COLO829 (cell line): ENCODE results near the gene PRKCZ.

Source experiments
- DNase-seq: peaks from one replicate; pipeline ENCODE4 v3.0.0; 2012; ENCODE audit warnings: low spot score

The PRKCZ gene

DNA sequence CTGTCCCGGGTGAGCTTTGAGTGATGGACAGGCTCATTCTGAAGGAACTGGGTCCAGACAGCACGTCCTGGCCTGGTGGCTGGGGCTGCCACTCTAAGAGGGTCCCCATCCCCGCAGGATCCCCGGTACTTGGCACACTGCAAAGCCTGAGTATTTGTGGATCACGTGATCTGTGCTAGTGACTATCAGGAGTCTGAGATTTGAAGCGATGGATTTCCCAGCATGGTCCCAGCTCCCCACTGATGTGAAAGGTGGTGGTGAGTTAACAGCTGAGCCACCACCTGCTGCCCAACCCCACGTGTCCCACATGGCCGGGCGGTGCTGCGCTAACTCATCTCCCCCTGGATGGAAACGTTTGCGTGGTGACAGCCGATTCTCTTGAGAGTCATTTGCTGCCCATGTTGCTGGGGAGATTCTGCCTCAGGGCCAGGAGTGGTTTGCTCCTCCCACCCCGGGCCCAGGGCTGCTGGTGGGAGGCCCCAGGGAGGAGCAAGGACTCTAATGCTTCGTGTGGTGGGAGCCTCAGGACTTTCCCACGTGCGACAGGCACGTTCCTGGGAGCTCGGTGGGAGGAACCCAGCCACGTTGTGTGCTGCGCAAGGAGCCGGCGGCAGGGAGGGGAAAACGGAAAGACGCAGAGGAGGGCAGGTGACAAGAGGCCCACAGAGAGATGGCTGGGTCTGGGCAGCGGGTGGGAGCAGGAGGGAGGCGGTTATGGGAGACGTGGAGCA lies 129.2 kb downstream of the PRKCZ start:
- DNase-seq: no peak

DNA sequence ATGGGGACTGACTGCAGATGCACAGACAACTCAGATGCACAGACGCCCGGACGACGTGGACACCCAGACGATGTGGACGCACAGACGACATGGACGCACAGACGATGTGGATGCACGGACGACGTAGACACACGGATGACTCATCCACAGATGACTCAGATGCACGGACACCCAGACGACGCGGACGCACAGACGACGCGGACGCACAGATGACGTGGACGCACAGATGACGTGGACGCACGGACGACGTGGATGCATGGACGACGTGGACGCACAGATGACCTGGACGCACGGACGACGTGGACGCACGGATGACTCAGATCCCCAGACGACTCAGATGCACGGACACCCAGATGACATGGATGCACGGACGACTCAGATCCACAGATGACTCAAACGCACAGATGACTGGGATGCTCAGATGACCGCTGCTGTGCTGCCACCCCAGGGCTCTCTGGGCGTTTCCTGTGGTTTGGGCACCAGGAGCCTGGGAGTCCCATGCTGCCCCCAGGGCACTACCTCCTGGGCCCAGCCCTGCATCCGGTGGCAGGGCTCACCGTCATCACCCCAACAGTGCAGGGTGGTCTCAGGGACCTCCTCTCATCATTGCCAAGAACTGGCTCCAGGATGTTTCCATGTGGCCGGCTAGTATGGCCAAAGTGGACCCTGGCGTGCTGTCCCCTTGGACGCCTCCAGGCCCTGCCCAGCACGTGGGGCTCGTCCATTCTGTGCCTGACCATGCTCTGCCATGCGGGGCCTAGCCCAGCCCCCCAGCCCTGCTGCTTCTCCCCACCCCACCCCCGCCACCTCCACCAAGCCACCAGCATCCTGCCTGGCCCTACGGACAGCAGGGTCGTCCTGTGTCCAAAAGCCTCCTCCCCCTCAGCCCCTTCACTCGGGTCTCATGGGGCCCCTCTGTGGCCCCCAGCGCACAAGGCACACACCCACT lies 130.4 kb downstream of the PRKCZ start:
- DNase-seq: no peak

DNA sequence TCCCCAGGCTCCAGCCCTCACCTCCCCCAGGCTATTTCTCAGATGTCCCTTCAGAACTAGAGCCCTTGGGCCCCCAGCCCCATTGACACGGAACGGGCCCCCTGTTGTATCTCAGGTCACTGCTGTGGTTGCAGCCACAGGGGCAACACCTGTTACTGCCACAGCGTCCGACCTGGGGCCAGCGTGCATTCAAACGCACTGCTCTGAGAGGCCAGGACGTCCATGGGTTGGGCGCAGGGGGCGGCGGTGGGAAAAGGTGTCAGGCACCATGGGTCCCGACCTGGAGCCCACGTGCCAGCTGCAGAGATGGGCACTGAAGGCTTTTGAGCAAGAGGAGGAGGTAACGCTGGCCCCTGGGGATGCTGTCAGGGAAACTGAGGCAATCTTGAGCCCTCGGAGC lies 131.1 kb downstream of the PRKCZ start:
- DNase-seq: no peak

DNA sequence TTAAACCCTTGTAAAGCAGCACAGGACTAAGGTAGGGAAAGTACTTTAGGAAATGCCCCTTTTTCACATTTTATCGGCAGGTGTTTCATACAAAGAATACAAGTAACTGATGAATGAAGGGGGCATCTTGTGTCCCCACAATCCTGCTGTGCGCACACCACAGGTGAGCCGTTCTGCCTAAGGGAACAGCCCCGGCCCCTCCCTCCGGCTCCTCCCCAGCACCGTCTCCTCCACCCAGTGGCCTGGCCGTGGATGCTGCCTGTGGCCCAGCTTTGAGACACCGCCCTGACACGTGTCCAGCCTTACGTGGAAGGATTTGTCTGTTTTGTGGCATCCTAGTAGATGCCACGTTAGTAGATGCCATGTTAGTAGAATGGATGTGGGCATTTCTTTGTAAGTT lies 131.5 kb downstream of the PRKCZ start:
- no peak for DNase-seq

DNA sequence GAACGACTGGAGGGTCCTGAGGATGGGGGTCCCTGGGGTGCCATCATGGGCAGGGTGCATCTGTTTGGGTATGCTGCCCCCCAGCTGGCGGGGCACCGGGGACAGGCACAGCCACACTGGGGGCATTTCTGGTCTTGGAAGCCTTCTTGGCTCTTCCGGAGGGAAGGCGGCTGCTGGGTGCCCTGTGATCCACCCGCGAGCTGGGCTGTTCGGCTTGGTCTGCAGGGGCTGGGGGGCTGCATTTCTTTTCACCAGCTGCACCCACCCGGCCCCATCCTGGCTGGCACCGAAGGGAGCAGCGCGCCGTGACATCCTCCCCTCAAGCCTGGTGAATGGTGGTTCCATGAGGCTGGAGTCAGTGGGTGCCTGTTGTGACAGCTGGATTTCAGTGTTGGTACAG lies 132.2 kb downstream of the PRKCZ start:
- DNase-seq: no peak

DNA sequence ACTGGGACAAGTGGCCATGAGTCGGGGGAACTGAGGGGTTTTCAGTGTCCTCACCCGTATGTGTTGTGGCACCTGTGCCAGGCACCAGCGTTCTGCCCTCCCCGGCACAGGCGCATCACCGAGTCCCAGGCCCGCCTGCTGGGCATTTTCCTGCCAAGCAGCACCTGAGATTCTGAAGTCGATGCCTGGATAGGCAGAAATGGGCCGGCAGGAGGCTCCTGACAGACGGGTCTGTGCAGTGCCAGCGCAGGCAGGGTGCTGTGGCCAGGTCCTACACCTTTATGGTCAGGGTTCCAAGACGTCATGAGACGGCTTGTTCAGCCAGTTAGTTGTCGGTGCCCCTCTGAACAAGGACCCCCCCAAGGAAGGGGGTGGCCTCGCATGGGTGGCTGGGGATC lies 133.7 kb downstream of the PRKCZ start:
- DNase-seq: no peak

DNA sequence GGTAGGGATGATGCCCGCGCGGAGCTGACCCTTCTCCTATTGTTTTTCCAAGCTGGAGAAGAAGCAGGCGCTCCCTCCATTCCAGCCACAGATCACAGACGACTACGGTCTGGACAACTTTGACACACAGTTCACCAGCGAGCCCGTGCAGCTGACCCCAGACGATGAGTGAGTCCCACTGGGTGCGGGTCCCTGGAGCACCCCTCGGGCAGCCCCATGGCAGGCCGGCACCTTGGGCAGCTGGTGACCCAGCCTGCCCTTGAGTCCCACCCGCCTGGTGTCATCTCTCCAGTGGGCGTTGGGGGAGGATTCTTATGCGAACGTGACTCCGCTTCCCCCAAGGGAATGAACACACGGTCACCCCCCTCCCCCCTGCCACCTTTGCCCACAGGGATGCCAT lies 134.3 kb downstream of the PRKCZ start:
- DNase-seq: no peak

DNA sequence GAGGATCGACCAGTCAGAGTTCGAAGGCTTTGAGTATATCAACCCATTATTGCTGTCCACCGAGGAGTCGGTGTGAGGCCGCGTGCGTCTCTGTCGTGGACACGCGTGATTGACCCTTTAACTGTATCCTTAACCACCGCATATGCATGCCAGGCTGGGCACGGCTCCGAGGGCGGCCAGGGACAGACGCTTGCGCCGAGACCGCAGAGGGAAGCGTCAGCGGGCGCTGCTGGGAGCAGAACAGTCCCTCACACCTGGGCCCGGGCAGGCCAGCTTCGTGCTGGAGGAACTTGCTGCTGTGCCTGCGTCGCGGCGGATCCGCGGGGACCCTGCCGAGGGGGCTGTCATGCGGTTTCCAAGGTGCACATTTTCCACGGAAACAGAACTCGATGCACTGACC lies 134.7 kb downstream of the PRKCZ start:
- DNase-seq: no peak

DNA sequence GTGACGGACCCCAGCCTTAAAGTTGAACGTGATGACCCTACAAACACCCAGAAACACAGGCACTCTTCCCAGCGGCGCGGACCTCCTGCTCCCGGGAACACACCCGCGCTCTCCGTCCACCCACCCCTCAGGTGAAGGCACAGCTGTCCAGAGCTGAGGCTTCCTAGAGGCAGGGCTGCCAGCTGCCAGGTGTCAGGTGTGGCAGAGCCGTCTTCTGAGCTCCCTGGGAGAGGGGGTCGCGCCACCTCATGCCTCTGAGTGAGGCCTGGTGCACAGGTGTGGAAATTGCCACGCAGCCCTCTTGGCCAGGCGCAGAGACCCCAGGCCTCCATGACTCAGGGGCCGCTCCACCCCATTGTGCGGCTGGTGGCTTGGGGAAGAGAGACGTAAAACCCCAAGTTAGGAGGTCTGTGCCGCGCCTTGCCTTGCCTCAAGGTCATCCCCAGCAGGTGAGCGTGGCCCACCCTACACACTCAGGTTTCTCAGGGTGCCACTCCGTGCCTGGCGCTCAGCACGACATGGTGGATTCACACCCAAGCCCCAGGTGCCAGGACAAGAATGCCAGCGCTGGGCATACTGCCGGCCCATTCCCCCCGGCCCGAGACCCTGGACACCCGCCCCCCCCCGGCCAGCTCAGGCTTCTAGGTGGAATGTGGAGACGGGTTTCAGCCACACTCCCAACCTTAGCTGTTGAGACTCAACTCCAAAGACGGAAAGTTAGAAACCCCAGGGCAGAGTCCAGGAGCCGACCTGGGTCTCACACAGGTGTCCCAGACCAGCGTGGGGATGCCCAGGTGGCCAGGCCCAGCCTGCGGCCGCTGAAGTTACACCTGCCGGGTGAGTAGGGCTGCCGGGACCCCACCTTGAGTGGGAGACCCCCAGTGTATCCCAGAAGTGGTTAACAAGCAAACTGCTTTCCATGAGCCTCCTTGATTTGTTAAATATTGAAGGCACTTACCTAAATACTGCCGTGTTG lies 136.0 kb downstream of the PRKCZ start:
- DNase-seq: no peak

DNA sequence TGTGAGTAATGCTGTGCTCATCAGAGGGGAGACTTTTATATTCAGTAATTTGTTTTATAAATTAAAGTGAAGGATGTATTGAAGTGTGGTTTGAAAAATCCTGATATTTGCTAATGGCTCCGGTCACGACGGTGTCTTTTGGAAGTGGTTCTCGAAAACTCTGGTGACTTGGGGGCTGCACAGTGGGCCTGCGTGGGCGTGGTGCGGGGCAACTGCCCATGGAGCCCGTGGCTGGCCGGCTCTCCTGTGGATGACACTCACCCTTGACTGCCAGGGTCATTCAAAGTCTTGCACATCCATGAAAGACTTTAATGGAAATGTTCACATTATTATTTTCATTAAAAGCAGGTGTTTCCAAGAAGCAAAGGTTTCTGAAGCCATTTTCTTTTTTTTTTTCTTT lies 136.7 kb downstream of the PRKCZ start:
- DNase-seq: no peak

DNA sequence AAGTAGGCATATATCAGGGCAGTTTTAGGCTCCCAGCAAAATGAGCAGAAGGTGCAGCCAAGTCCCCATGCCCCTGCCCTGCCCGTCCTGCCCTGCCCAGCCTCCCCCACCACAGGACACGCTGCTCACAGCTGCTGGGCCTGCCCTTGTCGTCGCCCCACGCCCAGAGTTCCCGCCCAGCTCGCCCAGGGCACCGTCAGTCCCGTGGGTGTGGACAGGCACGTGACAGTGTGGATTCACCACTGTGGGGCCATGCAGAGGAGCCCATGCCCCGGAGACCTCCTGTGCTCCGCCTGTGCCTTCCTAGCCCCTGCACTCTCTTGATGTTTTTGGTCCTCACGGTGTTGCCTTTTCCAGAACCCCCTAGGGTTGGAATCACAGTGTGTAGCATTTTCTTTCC lies 137.4 kb downstream of the PRKCZ start:
- no peak for DNase-seq

DNA sequence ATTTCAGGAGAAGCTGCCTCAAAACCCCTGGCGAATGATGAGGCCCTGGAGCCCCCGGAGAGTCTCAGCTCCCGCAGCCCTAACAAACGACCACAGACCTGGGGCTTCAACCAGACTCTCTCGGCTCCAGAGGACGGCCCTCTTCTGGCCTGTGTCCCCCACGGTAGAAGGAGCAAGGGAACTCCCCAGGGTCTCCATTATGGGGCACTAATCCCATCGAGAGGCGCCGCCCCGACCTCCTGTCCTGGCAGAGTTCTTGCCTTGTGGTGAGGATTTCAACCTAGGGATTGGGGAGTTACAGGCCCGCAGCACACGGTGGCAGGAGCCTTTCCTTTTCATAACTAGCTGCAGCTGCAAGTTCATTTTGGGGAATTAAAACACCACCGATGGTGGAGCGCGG lies 138.1 kb downstream of the PRKCZ start:
- no peak for DNase-seq

DNA sequence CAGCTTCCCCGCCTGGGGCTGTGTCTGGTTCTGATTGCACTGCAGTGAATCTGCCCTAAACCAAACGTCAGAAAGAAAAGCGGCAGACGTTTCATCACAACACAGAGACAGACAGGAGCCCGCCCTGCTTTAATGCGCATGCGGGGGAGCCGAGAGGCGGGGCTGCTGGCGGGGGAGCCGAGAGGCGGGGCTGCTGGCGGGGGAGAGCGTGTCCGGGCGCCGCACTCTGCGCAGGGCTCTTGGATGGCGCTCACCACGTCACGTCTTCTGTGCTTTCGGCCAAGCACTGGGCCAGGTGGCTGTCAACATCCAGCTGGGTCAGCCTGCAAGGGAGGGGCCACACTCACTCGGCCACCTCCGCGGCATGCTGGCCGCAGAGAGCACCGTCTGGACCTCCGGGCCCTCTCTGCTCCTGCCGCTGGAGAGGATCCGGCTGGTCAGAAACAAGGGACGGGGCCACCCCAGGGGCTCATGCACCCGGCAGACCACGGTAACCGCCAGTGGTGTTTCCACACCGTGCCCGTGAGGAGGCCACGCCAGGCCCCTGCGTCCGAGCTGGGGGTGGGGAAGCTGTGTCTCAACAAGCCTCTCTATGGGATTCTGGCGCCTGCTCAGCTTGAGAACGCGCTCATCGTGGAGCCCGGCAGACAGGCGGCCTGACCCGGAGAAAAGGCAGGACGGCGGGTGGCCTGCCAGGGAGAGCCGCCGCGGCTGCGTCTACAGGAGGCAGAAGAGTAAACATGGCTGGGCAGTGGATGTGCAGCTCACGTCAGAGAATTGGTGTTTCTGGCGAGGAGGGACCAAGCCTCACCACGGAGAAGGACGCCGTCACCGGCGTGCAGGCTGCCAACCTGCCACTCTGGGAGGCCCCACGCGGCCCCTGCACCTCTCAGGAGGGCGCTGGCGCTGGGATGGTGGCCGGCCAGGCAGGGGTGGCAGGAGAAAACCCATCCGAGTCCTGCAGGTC lies 139.5 kb downstream of the PRKCZ start:
- peak; percentile 88 for DNase-seq

DNA sequence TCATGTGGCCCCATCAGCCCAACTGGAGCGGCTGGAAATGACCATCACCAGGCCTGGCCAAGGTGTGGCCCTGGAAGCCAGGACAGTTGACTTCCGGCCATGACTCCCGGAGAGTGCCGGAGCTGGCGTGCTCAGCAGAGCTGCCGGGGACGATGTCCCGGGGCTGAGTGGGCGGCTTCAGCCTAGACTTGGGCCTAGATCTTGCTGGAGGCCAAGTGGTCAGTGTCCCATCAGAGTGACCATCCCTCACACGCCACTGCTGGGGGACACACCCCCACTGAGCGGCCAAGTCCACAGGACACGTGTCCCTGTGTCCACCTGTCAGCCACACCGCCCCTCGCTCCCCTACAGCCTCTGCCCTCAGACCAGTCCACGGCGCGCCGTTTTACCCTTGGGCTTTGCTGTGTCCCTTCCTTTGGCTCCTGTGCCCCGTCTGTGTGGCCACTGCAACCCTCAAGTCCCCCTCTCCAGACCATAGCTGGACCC lies 140.3 kb downstream of the PRKCZ start:
- no peak for DNase-seq

DNA sequence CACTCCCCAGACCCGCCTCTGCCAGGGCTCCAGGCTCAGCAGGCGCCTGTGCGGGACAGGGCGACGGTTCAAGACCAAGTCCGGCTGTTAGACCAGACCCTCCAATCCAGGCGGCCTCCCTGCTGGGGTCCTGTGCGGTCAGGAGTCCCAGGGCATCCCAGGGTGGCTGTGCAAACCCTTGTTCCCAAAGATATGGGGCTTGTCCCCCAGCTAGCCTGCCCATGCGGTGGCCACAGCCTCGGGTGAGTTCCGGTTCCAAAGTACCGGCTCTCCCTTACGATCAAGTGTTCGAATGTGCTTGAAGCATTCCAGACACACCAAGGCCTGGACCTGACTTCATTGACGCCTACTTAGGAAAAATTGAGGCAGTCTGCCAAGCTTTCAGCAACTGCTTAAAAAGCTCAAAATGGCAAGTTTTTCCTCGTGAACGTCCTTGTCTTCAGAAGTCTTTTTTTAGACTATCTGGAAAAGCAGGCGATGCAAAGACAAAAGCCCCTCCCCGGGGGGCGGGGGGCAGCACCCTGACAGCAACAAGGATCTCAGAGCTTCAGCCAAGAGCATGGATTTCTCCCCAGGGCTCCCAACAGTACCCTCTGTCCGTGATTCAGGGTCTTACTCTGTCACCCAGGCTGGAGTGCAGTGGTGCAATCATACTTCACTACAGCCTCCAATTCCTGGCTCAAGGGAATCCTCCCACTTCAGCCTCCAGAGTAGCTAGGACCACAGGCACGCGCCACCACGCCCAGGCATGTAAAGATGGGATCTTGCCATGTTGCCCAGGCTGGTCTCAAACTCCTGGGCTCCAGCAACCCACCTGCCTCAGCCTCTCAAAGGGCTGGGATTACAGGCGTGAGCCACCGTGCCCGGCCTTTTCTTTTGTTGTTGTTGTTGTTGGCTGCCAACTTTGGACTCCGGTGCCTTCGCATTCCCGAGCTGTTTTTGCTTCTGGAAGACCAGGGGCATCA lies 142.1 kb downstream of the PRKCZ start:
- no peak for DNase-seq

DNA sequence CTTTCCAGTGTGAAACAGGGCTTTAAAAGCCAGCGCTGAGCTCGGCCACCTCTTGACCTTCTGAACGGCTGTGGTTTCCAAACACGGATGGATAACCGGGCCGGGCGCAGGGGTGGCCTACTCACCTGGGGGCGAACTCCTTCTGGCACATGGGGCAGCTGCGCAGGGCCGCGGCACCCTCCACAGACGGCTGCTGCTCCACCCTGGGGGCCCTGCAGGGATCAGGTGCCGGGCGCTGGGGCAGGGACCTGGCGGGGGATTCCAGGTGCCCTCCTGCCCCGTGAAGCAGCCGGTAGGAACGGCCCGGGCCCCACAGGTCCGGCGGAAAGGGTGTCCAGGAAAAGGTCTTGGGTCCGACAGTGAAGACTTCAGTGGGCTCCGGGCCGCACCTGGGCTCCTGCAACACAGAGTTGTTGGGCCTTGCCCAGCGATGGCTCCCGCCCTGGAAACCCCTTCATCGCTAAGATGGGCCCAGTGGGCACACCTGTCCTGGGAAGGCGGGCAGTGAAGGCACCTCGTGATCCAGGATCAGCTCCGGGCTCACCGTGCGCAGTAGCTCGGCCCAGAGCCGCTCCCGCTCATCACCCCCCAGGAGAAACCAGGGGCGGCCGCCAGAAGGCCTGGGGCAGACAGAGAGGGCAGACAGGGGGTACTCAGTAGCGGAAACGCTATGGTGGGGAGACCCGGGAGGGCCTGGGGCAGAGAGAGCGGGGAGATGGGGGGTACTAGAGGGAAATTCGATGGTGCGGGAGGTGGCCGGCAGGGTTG lies 143.5 kb downstream of the PRKCZ start:
- DNase-seq: no peak

DNA sequence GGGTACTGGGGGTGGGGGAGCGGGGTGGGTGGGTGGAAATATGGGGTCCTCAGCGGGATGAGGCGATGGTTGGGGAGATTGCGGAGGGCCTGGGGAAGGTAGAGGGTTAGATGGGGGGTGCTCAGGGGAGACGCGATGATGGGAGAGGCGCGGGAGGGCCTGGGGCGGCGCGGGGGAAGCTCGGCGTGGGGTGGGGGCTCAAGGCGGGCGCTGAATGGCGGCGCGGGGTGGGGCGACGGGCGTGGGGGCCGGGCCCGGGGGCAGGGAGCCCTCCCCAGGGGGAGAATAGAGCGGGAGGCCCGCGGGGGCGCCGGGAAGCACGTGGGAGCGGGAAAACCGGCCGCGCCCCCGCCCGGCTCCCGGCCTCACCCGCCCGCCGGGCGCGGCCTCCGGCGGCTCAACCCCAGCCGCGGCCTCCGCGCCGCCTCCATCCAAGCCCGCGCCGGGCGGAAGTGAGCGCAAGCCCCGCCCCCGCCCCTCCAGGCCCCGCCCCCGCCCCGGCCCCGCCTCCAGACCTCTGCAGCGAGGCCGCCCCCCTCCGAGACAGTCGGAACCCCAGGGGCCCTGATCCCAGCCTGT lies 144.2 kb downstream of the PRKCZ start, which contains the start of gene FAAP20:
Gene FAAP20 (minus strand): TSS at position 454 of the 579 bp plus-strand sequence. CDS start 23 bp downstream, at position 431.
- peak; percentile 46 for DNase-seq
